Measurements from ENCODE around the gene ZNF304.
A peak's percentile ranks its signal among the peaks of the same experiment; 100 is the strongest.

ZNF304 gene

GRCh38 chr19:57350877-57351805 is at the start of gene ZNF304:
ZNF304 (plus strand) TSS chr19:57351271; CDS start chr19:57351665, 394 bp downstream.
- peak; percentile 48 to 98 (median 93) for DNase-seq

- peak in 2 of 56 donors; percentile 6 to 11 for DNase-seq
Observed at GRCh38 chr19:57302020-57302465, 49.0 kb upstream of the ZNF304 start.

- DNase-seq: no peak
Observed at GRCh38 chr19:57302727-57303401, 48.2 kb upstream of the ZNF304 start.

GRCh38 chr19:57305056-57305455 is 46.0 kb upstream of the ZNF304 start:
- no peak for DNase-seq

DNA sequence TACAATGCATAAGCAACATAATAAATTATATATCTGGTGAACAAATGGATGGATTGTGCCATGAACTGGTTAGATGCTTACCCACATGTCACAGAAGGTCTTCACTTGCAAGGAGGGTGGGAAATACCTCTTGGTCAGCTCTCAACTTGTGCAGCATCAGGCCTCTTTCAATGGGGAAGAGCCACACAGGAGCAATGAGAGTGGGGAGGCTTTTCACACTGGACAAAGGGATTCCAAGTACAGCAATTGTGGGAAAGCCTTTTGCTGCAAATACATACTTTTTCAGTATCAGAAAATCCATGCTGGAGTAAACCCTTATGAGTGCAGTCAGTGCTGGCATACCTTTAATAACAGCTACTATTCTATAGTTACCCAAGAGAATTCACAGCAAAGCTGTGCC is 42.6 kb upstream of the ZNF304 start:
- DNase-seq: no peak

DNA sequence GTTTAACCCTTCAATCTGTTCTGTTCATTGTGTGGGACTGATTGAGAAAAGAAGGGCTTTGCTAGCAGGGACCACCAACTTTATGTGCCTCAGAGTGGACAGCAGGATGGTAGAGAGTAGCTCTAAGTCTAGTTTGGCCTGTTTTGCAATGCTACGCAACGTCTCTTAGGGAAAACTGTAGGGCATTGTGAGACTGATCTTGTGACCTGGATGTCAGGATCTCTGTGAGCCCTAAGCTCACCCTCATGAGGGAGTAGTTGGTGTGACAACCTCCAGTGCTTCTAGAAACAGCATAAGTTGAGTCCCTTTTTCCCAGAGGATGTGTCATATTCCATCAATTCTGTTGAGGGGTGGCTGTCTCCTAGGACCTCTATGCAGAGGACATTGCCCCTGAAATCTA is 40.3 kb upstream of the ZNF304 start:
- no peak for DNase-seq

- no peak for DNase-seq
Observed at GRCh38 chr19:57314146-57314545, 36.9 kb upstream of the ZNF304 start.

- peak in 4 of 56 donors; percentile 3 to 17 (median 6) for DNase-seq
Observed at GRCh38 chr19:57317503-57317902, 33.6 kb upstream of the ZNF304 start.

GRCh38 chr19:57319869-57320179 is 31.2 kb upstream of the ZNF304 start:
- DNase-seq: no peak

DNA sequence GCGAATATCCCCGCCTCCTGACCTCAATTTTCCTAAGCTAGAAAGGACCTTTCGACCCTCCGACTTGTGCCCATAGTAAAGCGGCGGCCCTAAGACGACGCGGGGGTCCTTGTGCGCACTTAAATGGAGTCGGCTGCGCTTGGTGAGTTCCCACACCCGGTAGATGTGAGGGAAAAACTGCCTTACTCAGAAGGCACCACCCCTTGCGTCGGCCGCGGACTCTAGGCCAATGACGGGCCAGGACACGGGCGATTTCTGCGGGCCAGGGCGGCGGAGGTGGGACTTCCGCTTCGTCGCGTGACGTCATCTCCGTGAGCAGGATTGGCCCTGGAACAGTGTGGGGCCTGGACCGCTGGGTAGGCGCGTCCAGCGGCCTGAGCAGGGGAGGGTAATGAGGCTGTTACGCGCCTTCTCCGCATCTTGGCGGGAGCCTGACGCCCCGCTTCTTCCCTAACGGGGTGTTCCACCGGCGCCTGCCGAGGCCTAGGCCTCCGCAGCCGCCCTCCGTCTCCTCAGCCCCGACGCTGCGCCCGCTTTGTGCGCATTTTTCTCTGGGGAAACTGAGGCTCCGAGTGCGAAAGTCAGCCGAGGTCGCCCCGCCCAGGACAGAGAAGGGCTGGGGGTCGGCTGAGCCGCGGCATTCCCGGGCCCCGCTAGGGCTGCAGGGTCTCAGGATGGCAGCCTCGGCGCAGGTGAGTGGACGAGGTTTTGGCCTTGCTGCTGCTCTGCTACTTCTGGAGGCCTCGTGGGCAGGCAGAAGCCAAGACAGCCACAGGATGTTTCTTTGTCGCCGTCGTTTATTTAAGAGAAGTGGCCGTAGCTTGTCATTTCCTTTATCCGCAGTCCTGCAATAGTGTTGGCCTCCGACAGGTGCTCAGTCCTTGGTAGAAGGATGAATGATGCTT is 30.6 kb upstream of the ZNF304 start, which contains the start of gene ZNF543:
Gene ZNF543 (plus strand): TSS at position 293 of the 905 bp plus-strand sequence. CDS start 382 bp downstream, at position 675.
- peak; percentile 35 to 97 (median 92) for DNase-seq

DNA sequence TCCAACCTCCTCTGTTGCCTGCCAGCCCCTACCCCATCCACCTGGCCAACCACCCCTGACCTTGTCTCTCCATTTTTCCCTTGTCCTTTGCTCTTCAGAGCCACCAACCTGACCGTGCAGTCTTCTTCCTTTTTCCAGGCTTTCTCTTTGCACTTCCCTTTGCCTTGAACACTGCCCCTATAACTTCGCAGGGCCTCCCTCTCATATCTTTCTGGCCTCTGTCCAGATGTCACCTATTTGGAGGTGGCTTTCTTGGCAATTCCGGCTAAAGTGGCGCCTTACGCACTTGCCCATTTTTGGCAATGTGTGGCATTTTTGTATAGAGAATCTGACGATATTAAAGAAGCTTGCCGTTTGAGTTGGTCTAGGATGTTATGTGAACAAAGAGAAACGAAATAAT is 30.0 kb upstream of the ZNF304 start:
- no peak for DNase-seq

DNA sequence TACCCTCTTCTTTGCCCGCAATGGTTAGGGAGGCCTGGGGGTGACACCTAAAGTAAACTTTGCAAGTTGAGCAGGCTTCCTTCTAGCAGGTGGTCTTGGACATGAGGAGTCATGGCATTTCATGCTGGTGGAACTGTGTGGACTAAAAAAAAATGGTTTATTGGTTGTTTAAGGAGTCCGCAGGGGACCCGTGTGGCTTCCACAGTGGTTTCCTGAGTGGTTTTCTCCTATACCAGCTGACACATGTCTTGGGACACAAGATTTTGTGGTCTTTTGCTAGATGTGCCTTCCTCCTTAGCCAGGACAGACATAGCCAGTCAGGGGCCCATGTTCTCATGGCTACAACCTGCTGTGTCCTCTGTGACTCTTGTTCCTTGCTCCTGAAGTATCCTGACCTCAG is 29.3 kb upstream of the ZNF304 start:
- no peak for DNase-seq

DNA sequence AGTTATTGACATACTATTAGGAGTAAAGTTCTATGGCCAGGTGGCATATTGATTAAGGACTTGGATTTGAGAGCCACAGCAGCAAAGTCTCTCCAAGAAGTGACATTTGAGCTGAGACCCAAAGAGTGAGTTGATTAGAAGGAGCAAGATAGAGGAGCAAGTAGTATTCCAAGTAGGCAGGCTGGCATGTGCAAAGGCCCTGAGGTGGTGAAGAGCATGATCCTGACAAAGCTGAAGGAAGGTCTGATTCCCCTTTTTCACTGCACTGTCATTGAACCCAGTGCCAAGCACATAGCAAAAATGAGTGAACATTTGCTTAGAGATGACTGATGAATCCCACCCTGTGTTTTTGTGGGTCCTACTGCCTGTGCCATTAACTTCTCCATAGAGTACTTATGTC is 26.1 kb upstream of the ZNF304 start:
- DNase-seq: no peak

- DNase-seq: no peak
Observed at GRCh38 chr19:57327993-57328392, 23.1 kb upstream of the ZNF304 start.

GRCh38 chr19:57334191-57334590 is 16.9 kb upstream of the ZNF304 start:
- DNase-seq: no peak

GRCh38 chr19:57338877-57339276 is 12.2 kb upstream of the ZNF304 start:
- DNase-seq: no peak

- DNase-seq: no peak
Observed at GRCh38 chr19:57342582-57342981, 8.5 kb upstream of the ZNF304 start.

- no peak for DNase-seq
Observed at GRCh38 chr19:57348136-57348535, 2.9 kb upstream of the ZNF304 start.

DNA sequence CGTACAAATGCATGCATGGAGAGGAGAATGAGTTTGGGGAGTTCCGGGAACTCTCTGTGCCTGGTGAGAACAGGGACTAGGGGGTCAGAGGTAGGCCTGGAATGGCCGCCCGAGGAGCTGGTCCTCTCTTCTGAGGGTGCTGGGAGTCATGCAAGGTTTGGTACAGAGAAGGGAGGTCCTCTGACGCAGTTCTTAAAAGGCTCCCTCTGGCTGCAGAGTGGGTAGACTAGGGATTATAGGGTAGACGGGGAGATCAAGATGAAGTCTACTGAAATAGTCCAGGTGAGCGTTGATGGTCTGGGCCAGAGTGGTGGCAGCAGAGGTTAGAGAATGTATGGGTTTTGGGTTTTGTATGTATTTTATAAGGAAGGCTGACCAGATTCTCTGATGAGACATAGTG is 796 bp downstream of the ZNF304 start:
- peak in 1 of 56 donors; percentile 11 for DNase-seq

- DNase-seq: no peak
Observed at GRCh38 chr19:57355916-57356315, 4.8 kb downstream of the ZNF304 start.

DNA sequence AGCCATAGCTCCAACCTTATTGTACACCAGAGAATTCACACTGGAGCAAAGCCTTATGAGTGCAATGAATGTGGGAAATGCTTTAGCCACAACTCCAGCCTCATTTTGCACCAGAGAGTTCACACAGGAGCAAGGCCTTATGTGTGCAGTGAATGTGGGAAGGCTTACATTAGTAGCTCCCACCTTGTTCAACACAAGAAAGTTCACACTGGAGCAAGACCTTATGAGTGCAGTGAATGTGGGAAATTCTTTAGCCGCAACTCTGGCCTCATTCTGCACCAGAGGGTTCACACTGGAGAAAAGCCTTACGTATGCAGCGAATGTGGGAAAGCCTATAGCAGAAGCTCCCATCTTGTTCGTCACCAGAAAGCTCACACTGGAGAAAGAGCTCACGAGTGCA is 6.3 kb downstream of the ZNF304 start:
- DNase-seq: no peak
